Endothelial cell of umbilical vein (primary cell): ENCODE results near the gene MORC2. TPM values are rescaled to one million over a fixed set of nuclear protein-coding genes. Genes with fewer than 3 reads are reported as not detected.

Source experiments
- BruUV-seq: library from RNA; stranded (reverse); fragments of 400-500 nt; replicated peaks from 2 replicates; lab custom pipeline; 2021; lab: Mats Ljungman, UMichigan
- CTCF ChIA-PET: fragments of 300-600, 350-600 bp; sonication (Branson Sonifier 250); formaldehyde crosslinking; loops from one replicate; lab custom pipeline; 2021; ENCODE audit warnings: antibody characterized with exemption, inconsistent platforms; lab: Charles Lee
- POLR2A ChIA-PET: fragments of 300-600, 350-600 bp; sonication (Branson Sonifier 250); formaldehyde crosslinking; loops from one replicate; lab custom pipeline; 2021; ENCODE audit warnings: antibody characterized with exemption, inconsistent platforms; lab: Charles Lee
- DNase-seq: peaks from one replicate; pipeline ENCODE4 v3.0.0-alpha.2; 2011; ENCODE audit warnings: low read depth, low spot score
- FAIRE-seq: peaks from 2 replicates; lab custom pipeline; 2011; peaks lifted over from hg19 to GRCh38; lab: Jason Lieb, UNC
- H2AFZ ChIP-seq: 2 replicates; pipeline ENCODE4 v1.6.0; 2012; ENCODE audit warnings: low read depth, low read length, control low read depth, inconsistent platforms
- H3K27ac ChIP-seq: 2 replicates; pipeline ENCODE4 v1.5.1; 2011; ENCODE audit warnings: low read depth, mild to moderate bottlenecking, control low read depth, low read length, moderate library complexity; ENCODE audit not compliant: insufficient read depth
- H3K27me3 ChIP-seq, 2 experiments: 2 replicates each; pipeline versions ENCODE4 v1.6.0 to v1.6.1; 2011; ENCODE audit warnings: low read length in 2 of 2, mixed read lengths in 1 of 2; ENCODE audit not compliant: control insufficient read depth in 2 of 2, insufficient read depth in 2 of 2
- H3K36me3 ChIP-seq, 2 experiments: 2 replicates in 1 of 2; 3 replicates in 1 of 2; pipeline ENCODE4 v1.5.1; 2011; ENCODE audit warnings: low read length in 2 of 2, mild to moderate bottlenecking in 1 of 2, moderate library complexity in 1 of 2; ENCODE audit not compliant: control insufficient read depth in 2 of 2, insufficient read depth in 2 of 2; ENCODE audit errors: extremely low read depth in 1 of 2
- H3K4me1 ChIP-seq: 3 replicates; pipeline ENCODE4 v1.5.1; 2011; ENCODE audit warnings: mild to moderate bottlenecking, low read length; ENCODE audit not compliant: control insufficient read depth, insufficient read depth; ENCODE audit errors: extremely low read depth
- H3K4me2 ChIP-seq: 2 replicates; pipeline ENCODE4 v1.6.1; 2011; ENCODE audit warnings: low read length, control low read depth, mixed read lengths; ENCODE audit not compliant: insufficient read depth
- H3K4me3 ChIP-seq, 3 experiments: fragments of 200-600 bp in 1 of 3; sonication (generic), shearing (Covaris generic) in 1 of 3; replicated peaks in 1 of 3; 2 replicates each; pipeline ENCODE4 v1.5.1; 2011 to 2016; ENCODE audit warnings: control low read depth in 3 of 3, low read length in 3 of 3, mild to moderate bottlenecking in 2 of 3, inconsistent platforms in 1 of 3, low read depth in 1 of 3, moderate library complexity in 1 of 3; ENCODE audit not compliant: insufficient read depth in 1 of 3
- H3K79me2 ChIP-seq: 2 replicates; pipeline ENCODE4 v1.6.0; 2012; ENCODE audit warnings: low read length, inconsistent platforms; ENCODE audit not compliant: control insufficient read depth, insufficient read depth
- H3K9ac ChIP-seq: replicated peaks from 2 replicates; pipeline ENCODE3; 2011; ENCODE audit warnings: low read length, control low read depth; ENCODE audit not compliant: insufficient read depth; ENCODE audit errors: extremely low read depth
- H3K9me1 ChIP-seq: replicated peaks from 3 replicates; pipeline ENCODE4 v1.6.0; 2011; ENCODE audit warnings: mild to moderate bottlenecking, low read length; ENCODE audit not compliant: control insufficient read depth, insufficient read depth; ENCODE audit errors: extremely low read depth
- H3K9me3 ChIP-seq: replicated peaks from 2 replicates; pipeline ENCODE4 v1.5.1; 2012; ENCODE audit warnings: low read length, inconsistent platforms; ENCODE audit not compliant: control insufficient read depth, insufficient read depth
- H4K20me1 ChIP-seq: replicated peaks from 2 replicates; pipeline ENCODE3; 2011; ENCODE audit warnings: mild to moderate bottlenecking, low read length; ENCODE audit not compliant: control insufficient read depth, insufficient read depth; ENCODE audit errors: extremely low read depth
- CTCF ChIP-seq, 2 donors: IDR thresholded peaks; 1 replicate in 1 of 2; 2 replicates in 1 of 2; pipeline ENCODE4 v1.5.1; 2011; ENCODE audit warnings: low read length in 2 of 2, mild to moderate bottlenecking in 2 of 2, moderate library complexity in 2 of 2, control low read depth in 1 of 2, inconsistent platforms in 1 of 2, low read depth in 1 of 2; ENCODE audit not compliant: insufficient read depth in 1 of 2; ENCODE audit errors: extremely low read depth in 1 of 2
- EZH2 ChIP-seq: IDR thresholded peaks from 2 replicates; pipeline ENCODE4 v1.6.1; 2012; ENCODE audit warnings: borderline replicate concordance, low read depth, mild to moderate bottlenecking, moderate library complexity, low read length, inconsistent platforms; ENCODE audit not compliant: severe bottlenecking
- FOS ChIP-seq: IDR thresholded peaks from 2 replicates; pipeline ENCODE4 v1.6.1; 2011; ENCODE audit warnings: mild to moderate bottlenecking, low read length, moderate library complexity, borderline replicate concordance; ENCODE audit not compliant: insufficient read depth
- JUN ChIP-seq: IDR thresholded peaks from 2 replicates; pipeline ENCODE4 v1.6.1; 2011; ENCODE audit warnings: borderline replicate concordance, low read depth; ENCODE audit not compliant: insufficient read length, insufficient read depth
- MYC ChIP-seq: IDR thresholded peaks from one replicate; pipeline ENCODE4 v1.6.1; 2011; ENCODE audit warnings: mild to moderate bottlenecking, low read depth, low read length
- POLR2AphosphoS5 ChIP-seq: IDR thresholded peaks from 2 replicates; pipeline ENCODE4 v1.6.1; 2012; ENCODE audit warnings: low read depth, mild to moderate bottlenecking, control low read depth, low read length, moderate library complexity; ENCODE audit not compliant: insufficient read depth
- dilution Hi-C: fragments of 300-500 bp; cut with MboI; formaldehyde crosslinking; loops from one replicate; pipeline ENCODE4 v1.15.0; 2019; ENCODE audit warnings: low sequenced_read_pairs; ENCODE audit not compliant: extremely low pct_ligation_motif_present
- intact Hi-C: fragments of 100-400 bp; cut with micrococcal nuclease; formaldehyde crosslinking; loops from one replicate; pipeline ENCODE4 v1.10.0; 2022
- polyA plus RNA-seq, 4 experiments: library from polyadenylated mRNA; depleted of rRNA in 3 of 4; stranded (reverse) in 3 of 4; unstranded in 1 of 4; fragments of >200 nt; gene quantifications; 2 replicates each; pipeline versions ENCODE4 v1.2.1 to v1.2.3, GENCODE V29; 2011 to 2012; ENCODE audit warnings: missing spikeins in 1 of 4
- total RNA-seq: library from RNA; stranded (reverse); gene quantifications from 2 replicates; pipeline ENCODE4 v1.2.3, GENCODE V29; 2021

MORC2 gene
- total and polyA plus RNA-seq, 2 donors (not counting 3 experiments of a cell fraction or from before 2014, with no cell fraction given) = 11.6 to 34.7 TPM

- intact Hi-C loops (no loop called here), dilution Hi-C loops (no loop called here)
- H3K27me3 ChIP-seq = no peaks in the 10 kb centered on the region
- DNase-seq (no peak), FAIRE-seq (no peak)
- no peaks in the 10 kb centered on the region for H3K9me1 ChIP-seq
- no peak overlapping the region for H3K27ac ChIP-seq
- H3K36me3 ChIP-seq = no peaks in the 10 kb centered on the region
- no peaks in the 10 kb centered on the region for H3K9me3 ChIP-seq
- no peak overlapping the region for H3K4me2 ChIP-seq
- POLR2A ChIA-PET = no interaction called here
- no peak for TF ChIP-seq POLR2AphosphoS5
- TF ChIP-seq MYC = no peak
- no peak for TF ChIP-seq CTCF (IDR thresholded peaks at IDR 0.05; ENCODE audit: extremely low read depth in 1 of 2, insufficient read depth in 1 of 2, low read depth in 1 of 2, low read length in 2 of 2)
- TF ChIP-seq FOS = no peak
- no peak for TF ChIP-seq EZH2
- no peak for TF ChIP-seq JUN
- H3K4me1 ChIP-seq = no peaks in the 10 kb centered on the region
- H4K20me1 ChIP-seq = no peaks in the 10 kb centered on the region
- H3K4me3 ChIP-seq = no peak overlapping the region
- no peaks in the 10 kb centered on the region for H3K79me2 ChIP-seq
- H2AFZ ChIP-seq = no peak overlapping the region
- no peak overlapping the region for H3K9ac ChIP-seq
- no TSS peak for BruUV-seq
- CTCF ChIA-PET = interaction anchor here (0.6 to 2.3 kb wide), 4 partner anchors 11 to 123 kb away, joined by 3 to 9 read pairs (median 3); no protein-coding TSS in a partner anchor
Observed at GRCh38 chr22:30885591-30885990, 83.0 kb downstream of the MORC2 start.
